H9 (cell line): ENCODE data around the gene TARP.
"Not testable (repeated sequence)": the region's sequence is repeated elsewhere in the genome, so short reads cannot be mapped to it uniquely, and the experiment has no call there.

ENCODE experiments used
- DNase-seq: peaks from one replicate; pipeline ENCODE4 v3.0.0-alpha.2; 2017
- H2AFZ ChIP-seq: one replicate; pipeline ENCODE4 v1.6.1; 2013; ENCODE audit warnings: mild to moderate bottlenecking, low read length, control low read depth, moderate library complexity
- H2AK5ac ChIP-seq: 2 replicates; pipeline ENCODE4 v1.6.1; 2013; ENCODE audit warnings: low read length, control low read depth, mixed read lengths; ENCODE audit not compliant: insufficient read length
- H2BK120ac ChIP-seq: one replicate; pipeline ENCODE4 v1.6.1; 2013; ENCODE audit warnings: low read depth, mild to moderate bottlenecking, low read length, control low read depth, inconsistent platforms; ENCODE audit not compliant: poor library complexity, severe bottlenecking
- H2BK12ac ChIP-seq: 2 replicates; pipeline ENCODE4 v1.6.1; 2013; ENCODE audit warnings: low read length, control low read depth, mixed read lengths, low read depth; ENCODE audit not compliant: insufficient read length
- H2BK15ac ChIP-seq: 2 replicates; pipeline ENCODE4 v1.6.1; 2013; ENCODE audit warnings: low read depth, low read length, control low read depth
- H2BK20ac ChIP-seq: one replicate; pipeline ENCODE4 v1.6.1; 2013; ENCODE audit warnings: low read depth, mild to moderate bottlenecking, low read length, control low read depth, inconsistent platforms; ENCODE audit not compliant: poor library complexity, severe bottlenecking
- H2BK5ac ChIP-seq: 2 replicates; pipeline ENCODE4 v1.6.1; 2013; ENCODE audit warnings: low read length, control low read depth, mixed read lengths; ENCODE audit not compliant: insufficient read length
- H3K14ac ChIP-seq: 2 replicates; pipeline ENCODE4 v1.6.1; 2013; ENCODE audit warnings: low read length, control low read depth; ENCODE audit not compliant: insufficient read depth
- H3K18ac ChIP-seq: 2 replicates; pipeline ENCODE4 v1.6.1; 2013; ENCODE audit warnings: low read depth, mild to moderate bottlenecking, mixed read lengths, low read length, control low read depth; ENCODE audit not compliant: insufficient read length
- H3K23ac ChIP-seq: 2 replicates; pipeline ENCODE4 v1.6.1; 2013; ENCODE audit warnings: low read length, control low read depth, mixed read lengths, low read depth; ENCODE audit not compliant: insufficient read length
- H3K23me2 ChIP-seq: 2 replicates; pipeline ENCODE4 v1.6.1; 2013; ENCODE audit warnings: low read depth, mild to moderate bottlenecking, mixed read lengths, low read length, control low read depth; ENCODE audit not compliant: insufficient read length, poor library complexity, severe bottlenecking
- H3K27ac ChIP-seq: 2 replicates; pipeline ENCODE4 v1.5.1; 2013; ENCODE audit warnings: low read length, control low read depth, mixed read lengths, low read depth; ENCODE audit not compliant: insufficient read length
- H3K27me3 ChIP-seq: 2 replicates; pipeline ENCODE4 v1.6.1; 2013; ENCODE audit warnings: low read length, control low read depth, inconsistent platforms; ENCODE audit not compliant: insufficient read depth
- H3K4ac ChIP-seq: 2 replicates; pipeline ENCODE4 v1.6.1; 2013; ENCODE audit warnings: low read depth, mild to moderate bottlenecking, control low read depth, inconsistent platforms, low read length, moderate library complexity
- H3K4me1 ChIP-seq: 2 replicates; pipeline ENCODE4 v1.6.1; 2013; ENCODE audit warnings: low read length, control low read depth, inconsistent platforms; ENCODE audit not compliant: insufficient read depth
- H3K4me2 ChIP-seq: 2 replicates; pipeline ENCODE4 v1.6.1; 2013; ENCODE audit warnings: low read length, control low read depth, mixed read lengths; ENCODE audit not compliant: insufficient read length, insufficient read depth
- H3K56ac ChIP-seq: 2 replicates; pipeline ENCODE4 v1.6.1; 2013; ENCODE audit warnings: low read depth, mild to moderate bottlenecking, mixed read lengths, low read length, control low read depth; ENCODE audit not compliant: insufficient read length
- H3K79me1 ChIP-seq: 2 replicates; pipeline ENCODE4 v1.6.1; 2013; ENCODE audit warnings: low read depth, mild to moderate bottlenecking, moderate library complexity, low read length, control low read depth, inconsistent platforms; ENCODE audit not compliant: insufficient read depth, poor library complexity, severe bottlenecking
- H3K79me2 ChIP-seq: 2 replicates; pipeline ENCODE4 v1.6.1; 2013; ENCODE audit warnings: low read length, control low read depth, inconsistent platforms; ENCODE audit not compliant: insufficient read depth
- H3K9ac ChIP-seq: 2 replicates; pipeline ENCODE4 v1.6.1; 2013; ENCODE audit warnings: low read length, control low read depth, mixed read lengths; ENCODE audit not compliant: insufficient read length; ENCODE audit errors: extremely low read depth
- H3K9me3 ChIP-seq: one replicate; pipeline ENCODE4 v1.6.1; 2013; ENCODE audit warnings: low read depth, low read length, inconsistent platforms; ENCODE audit not compliant: control insufficient read depth
- H3T11ph ChIP-seq: one replicate; pipeline ENCODE4 v1.6.1; 2013; ENCODE audit warnings: mild to moderate bottlenecking, low read length, control low read depth, inconsistent platforms
- H4K20me1 ChIP-seq: one replicate; pipeline ENCODE4 v1.6.1; 2013; ENCODE audit not compliant: control insufficient read depth, insufficient read length, insufficient read depth
- H4K5ac ChIP-seq: 2 replicates; pipeline ENCODE4 v1.6.1; 2013; ENCODE audit warnings: low read depth, mild to moderate bottlenecking, mixed read lengths, low read length, control low read depth; ENCODE audit not compliant: insufficient read length
- H4K8ac ChIP-seq: replicated peaks from 2 replicates; pipeline ENCODE4 v1.6.1; 2013; ENCODE audit warnings: low read length, control low read depth, mixed read lengths, low read depth; ENCODE audit not compliant: insufficient read length
- H4K91ac ChIP-seq: 2 replicates; pipeline ENCODE4 v1.6.1; 2013; ENCODE audit warnings: low read depth, mild to moderate bottlenecking, moderate library complexity, mixed read lengths, low read length, control low read depth; ENCODE audit not compliant: insufficient read length
- H3K27ac Mint-ChIP-seq, 3 experiments: 2 replicates in 2 of 3; 3 replicates in 1 of 3; pipeline ENCODE4 v1.8.0; 2020 to 2021; ENCODE audit warnings: mixed read lengths in 3 of 3, mild to moderate bottlenecking in 1 of 3, moderate library complexity in 1 of 3
- H3K27me3 Mint-ChIP-seq: 2 replicates; pipeline ENCODE4 v1.8.0; 2021; ENCODE audit warnings: low read depth, mild to moderate bottlenecking, moderate library complexity, mixed read lengths
- H3K36me3 Mint-ChIP-seq, 3 experiments: 2 replicates in 2 of 3; 3 replicates in 1 of 3; pipeline ENCODE4 v1.8.0; 2020 to 2021; ENCODE audit warnings: low read depth in 3 of 3, mixed read lengths in 3 of 3; ENCODE audit not compliant: insufficient read depth in 1 of 3
- H3K4me1 Mint-ChIP-seq, 2 experiments: 2 replicates each; pipeline ENCODE4 v1.8.0; 2020; ENCODE audit warnings: mixed read lengths in 2 of 2
- H3K4me3 Mint-ChIP-seq, 2 experiments: 2 replicates in 1 of 2; 3 replicates in 1 of 2; pipeline ENCODE4 v1.8.0; 2020 to 2021; ENCODE audit warnings: mild to moderate bottlenecking in 2 of 2, mixed read lengths in 2 of 2, moderate library complexity in 1 of 2
- H3K9me3 Mint-ChIP-seq, 2 experiments: 2 replicates in 1 of 2; 3 replicates in 1 of 2; pipeline ENCODE4 v1.8.0; 2020; ENCODE audit warnings: mild to moderate bottlenecking in 2 of 2, mixed read lengths in 2 of 2, moderate library complexity in 1 of 2
- WGBS: extraction: QIAGEN DNeasy Blood & Tissue Kit; methylation state at CpG from one replicate; pipeline ENCODE4 v1.1.7; 2013; ENCODE audit warnings: missing lambda C conversion rate, low lambda C conversion rate, mixed read lengths; ENCODE audit not compliant: insufficient read length; ENCODE audit errors: extremely low coverage; 5-methylcytosine and 5-hydroxymethylcytosine counted together
- TF ChIP-seq, protein P1 (sequence below): fragments of 200-600 bp; sonication (generic); conservative IDR thresholded peaks from 3 replicates; pipeline ENCODE4 v1.8.0; 2021; ENCODE audit warnings: antibody characterized with exemption, mild to moderate bottlenecking

The TARP gene

DNA sequence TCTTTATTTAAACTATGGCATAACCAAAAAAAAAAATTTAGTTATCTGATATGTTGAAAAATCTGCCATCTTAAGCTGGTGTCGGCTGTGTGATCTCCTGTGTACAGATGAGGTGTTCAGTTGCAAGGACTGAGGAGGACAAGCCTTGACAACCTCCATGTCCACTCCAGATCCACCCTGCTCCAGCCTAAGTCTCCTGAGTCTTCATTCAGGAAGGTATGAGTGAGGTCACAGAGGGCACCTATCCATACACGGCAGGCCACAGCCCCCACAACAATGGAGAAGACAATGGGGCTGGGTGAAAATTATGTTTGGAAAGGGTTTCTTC, 16.1 kb downstream of the TARP start:
- no CpG with 5 or more reads among the region's 2 CpGs for WGBS
- Histone ChIP-seq H3K4me2 (no peak overlapping the region), H2AFZ (no peak overlapping the region)

DNA sequence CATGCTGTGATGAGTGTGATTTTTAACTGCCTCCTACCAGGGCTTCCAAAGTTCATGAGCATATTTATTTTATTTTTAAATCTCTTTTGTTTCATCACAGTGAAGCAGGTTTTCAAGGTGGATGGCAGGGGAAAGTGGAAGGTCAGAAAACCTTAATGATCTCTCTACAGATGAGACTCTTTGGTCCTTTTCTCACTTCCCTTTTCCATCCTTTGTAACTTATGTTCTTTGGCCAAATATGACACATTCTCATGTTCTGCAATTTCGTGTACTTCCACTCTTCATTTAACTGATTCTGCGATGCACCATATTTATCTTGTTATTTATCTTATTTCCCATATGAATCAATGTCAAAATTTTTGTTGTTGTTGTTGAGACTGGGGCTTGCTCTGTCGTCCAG, 23.6 kb downstream of the TARP start:
- H3K23me2 ChIP-seq, H4K20me1 ChIP-seq, H3K79me2 ChIP-seq, H3K9me3 Mint-ChIP-seq, DNase-seq, H3K27ac ChIP-seq, H3K27me3 ChIP-seq, H3K4ac ChIP-seq, H2BK12ac ChIP-seq, H4K91ac ChIP-seq, H2AK5ac ChIP-seq, H3K4me1 Mint-ChIP-seq, H2BK20ac ChIP-seq, H3K18ac ChIP-seq, H3K9ac ChIP-seq, H3K36me3 Mint-ChIP-seq, H3K23ac ChIP-seq, H3K27ac Mint-ChIP-seq, H3K4me3 Mint-ChIP-seq, H2BK15ac ChIP-seq, H2BK120ac ChIP-seq, H2AFZ ChIP-seq, H3K56ac ChIP-seq, H3T11ph ChIP-seq, H3K79me1 ChIP-seq, H3K27me3 Mint-ChIP-seq, H3K4me1 ChIP-seq, H3K4me2 ChIP-seq, H4K5ac ChIP-seq, H3K9me3 ChIP-seq, H3K14ac ChIP-seq, H2BK5ac ChIP-seq, H4K8ac ChIP-seq: not testable (repeated sequence)
- no CpG with 5 or more reads among the region's 3 CpGs for WGBS

More for the DNA sequence above, 16.1 kb downstream of the TARP start:
- Histone ChIP-seq H2BK15ac (no peak overlapping the region), H2BK5ac (no peak overlapping the region), H2BK12ac (no peak overlapping the region), H3K27me3 (no peaks in the 10 kb centered on the region), H3K27ac (no peak overlapping the region), H3K23ac (no peak overlapping the region), H3K56ac (no peak overlapping the region), H2BK20ac (no peak overlapping the region), H3K4me1 (no peaks in the 10 kb centered on the region), H3K9me3 (no peaks in the 10 kb centered on the region), H4K5ac (no peak overlapping the region), H3K79me1 (no peaks in the 10 kb centered on the region), H2AK5ac (no peak overlapping the region), H3K14ac (no peak overlapping the region), H3K4ac (no peak overlapping the region), H4K91ac (no peak overlapping the region), H3T11ph (no peak overlapping the region), H3K9ac (no peak overlapping the region), H4K8ac (no peak overlapping the region), H4K20me1 (no peaks in the 10 kb centered on the region), H3K18ac (no peak overlapping the region), H3K23me2 (no peaks in the 10 kb centered on the region), H3K79me2 (no peaks in the 10 kb centered on the region), H2BK120ac (no peak overlapping the region)
- no peaks in the 10 kb centered on the region for H3K36me3 Mint-ChIP-seq
- H3K27ac Mint-ChIP-seq: no peak overlapping the region; a peak in 1 of 7 replicates
- no peak for DNase-seq
- TF ChIP-seq, protein P1, sequence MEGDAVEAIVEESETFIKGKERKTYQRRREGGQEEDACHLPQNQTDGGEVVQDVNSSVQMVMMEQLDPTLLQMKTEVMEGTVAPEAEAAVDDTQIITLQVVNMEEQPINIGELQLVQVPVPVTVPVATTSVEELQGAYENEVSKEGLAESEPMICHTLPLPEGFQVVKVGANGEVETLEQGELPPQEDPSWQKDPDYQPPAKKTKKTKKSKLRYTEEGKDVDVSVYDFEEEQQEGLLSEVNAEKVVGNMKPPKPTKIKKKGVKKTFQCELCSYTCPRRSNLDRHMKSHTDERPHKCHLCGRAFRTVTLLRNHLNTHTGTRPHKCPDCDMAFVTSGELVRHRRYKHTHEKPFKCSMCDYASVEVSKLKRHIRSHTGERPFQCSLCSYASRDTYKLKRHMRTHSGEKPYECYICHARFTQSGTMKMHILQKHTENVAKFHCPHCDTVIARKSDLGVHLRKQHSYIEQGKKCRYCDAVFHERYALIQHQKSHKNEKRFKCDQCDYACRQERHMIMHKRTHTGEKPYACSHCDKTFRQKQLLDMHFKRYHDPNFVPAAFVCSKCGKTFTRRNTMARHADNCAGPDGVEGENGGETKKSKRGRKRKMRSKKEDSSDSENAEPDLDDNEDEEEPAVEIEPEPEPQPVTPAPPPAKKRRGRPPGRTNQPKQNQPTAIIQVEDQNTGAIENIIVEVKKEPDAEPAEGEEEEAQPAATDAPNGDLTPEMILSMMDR: no peak
- H3K9me3 Mint-ChIP-seq: no peaks in the 10 kb centered on the region
- no peaks in the 10 kb centered on the region for H3K27me3 Mint-ChIP-seq
- no peak overlapping the region for H3K4me3 Mint-ChIP-seq
- H3K4me1 Mint-ChIP-seq: 0 out of 4 replicates have a peak, but pooled peaks cover 3 to 7% of the 10 kb centered on the region in 2 experiments
